ENCODE data around the gene GRK3.

DNA sequence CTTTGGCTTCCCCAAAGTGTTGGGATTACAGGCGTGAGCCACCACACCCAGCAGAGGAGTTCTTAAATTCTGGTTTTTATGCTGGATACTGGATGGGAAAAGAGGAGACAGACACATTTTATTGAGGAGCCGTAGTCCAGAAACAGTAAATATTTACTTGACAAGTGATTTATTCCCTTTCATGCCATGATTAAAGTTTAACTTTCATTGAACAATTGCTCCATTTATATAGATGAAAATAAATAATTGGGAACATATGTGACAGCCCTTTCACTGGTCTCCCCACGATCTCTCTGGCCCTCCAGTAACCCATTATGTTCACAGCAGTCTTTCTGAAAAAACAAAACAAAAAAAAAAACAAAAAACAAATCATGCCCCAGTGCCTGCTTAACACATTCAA is 19.3 kb upstream of the GRK3 start:
- TF ChIP-seq, protein P1, sequence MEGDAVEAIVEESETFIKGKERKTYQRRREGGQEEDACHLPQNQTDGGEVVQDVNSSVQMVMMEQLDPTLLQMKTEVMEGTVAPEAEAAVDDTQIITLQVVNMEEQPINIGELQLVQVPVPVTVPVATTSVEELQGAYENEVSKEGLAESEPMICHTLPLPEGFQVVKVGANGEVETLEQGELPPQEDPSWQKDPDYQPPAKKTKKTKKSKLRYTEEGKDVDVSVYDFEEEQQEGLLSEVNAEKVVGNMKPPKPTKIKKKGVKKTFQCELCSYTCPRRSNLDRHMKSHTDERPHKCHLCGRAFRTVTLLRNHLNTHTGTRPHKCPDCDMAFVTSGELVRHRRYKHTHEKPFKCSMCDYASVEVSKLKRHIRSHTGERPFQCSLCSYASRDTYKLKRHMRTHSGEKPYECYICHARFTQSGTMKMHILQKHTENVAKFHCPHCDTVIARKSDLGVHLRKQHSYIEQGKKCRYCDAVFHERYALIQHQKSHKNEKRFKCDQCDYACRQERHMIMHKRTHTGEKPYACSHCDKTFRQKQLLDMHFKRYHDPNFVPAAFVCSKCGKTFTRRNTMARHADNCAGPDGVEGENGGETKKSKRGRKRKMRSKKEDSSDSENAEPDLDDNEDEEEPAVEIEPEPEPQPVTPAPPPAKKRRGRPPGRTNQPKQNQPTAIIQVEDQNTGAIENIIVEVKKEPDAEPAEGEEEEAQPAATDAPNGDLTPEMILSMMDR (IDR thresholded peaks at IDR 0.05; ENCODE audit: insufficient read depth, low read length) = no peak
- no peak for TF ChIP-seq POLR2AphosphoS5 (IDR thresholded peaks at IDR 0.05; ENCODE audit: low read depth)
- TF ChIP-seq, protein P2, sequence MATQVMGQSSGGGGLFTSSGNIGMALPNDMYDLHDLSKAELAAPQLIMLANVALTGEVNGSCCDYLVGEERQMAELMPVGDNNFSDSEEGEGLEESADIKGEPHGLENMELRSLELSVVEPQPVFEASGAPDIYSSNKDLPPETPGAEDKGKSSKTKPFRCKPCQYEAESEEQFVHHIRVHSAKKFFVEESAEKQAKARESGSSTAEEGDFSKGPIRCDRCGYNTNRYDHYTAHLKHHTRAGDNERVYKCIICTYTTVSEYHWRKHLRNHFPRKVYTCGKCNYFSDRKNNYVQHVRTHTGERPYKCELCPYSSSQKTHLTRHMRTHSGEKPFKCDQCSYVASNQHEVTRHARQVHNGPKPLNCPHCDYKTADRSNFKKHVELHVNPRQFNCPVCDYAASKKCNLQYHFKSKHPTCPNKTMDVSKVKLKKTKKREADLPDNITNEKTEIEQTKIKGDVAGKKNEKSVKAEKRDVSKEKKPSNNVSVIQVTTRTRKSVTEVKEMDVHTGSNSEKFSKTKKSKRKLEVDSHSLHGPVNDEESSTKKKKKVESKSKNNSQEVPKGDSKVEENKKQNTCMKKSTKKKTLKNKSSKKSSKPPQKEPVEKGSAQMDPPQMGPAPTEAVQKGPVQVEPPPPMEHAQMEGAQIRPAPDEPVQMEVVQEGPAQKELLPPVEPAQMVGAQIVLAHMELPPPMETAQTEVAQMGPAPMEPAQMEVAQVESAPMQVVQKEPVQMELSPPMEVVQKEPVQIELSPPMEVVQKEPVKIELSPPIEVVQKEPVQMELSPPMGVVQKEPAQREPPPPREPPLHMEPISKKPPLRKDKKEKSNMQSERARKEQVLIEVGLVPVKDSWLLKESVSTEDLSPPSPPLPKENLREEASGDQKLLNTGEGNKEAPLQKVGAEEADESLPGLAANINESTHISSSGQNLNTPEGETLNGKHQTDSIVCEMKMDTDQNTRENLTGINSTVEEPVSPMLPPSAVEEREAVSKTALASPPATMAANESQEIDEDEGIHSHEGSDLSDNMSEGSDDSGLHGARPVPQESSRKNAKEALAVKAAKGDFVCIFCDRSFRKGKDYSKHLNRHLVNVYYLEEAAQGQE (IDR thresholded peaks at IDR 0.05; ENCODE audit: insufficient replicate concordance, low read depth) = no peak
- no peak for TF ChIP-seq GABPA (IDR thresholded peaks at IDR 0.05; ENCODE audit: low read depth)
- TF ChIP-seq SPI1 (IDR thresholded peaks at IDR 0.05; ENCODE audit: borderline replicate concordance, low read depth) = no peak
